ENCODE results near the gene ARF6. TPM values are rescaled to one million over a fixed set of nuclear protein-coding genes. Genes with fewer than 3 reads are reported as not detected.
"Not testable (repeated sequence)": the region's sequence is repeated elsewhere in the genome, so short reads cannot be mapped to it uniquely, and the experiment has no call there.

ARF6 gene
- total RNA-seq, 1 donor: 53.3 TPM

GRCh38 chr14:49902679-49903246, 9.9 kb downstream of the ARF6 start:
- DNase-seq (ENCODE audit: low read depth in 2 of 3, low spot score in 2 of 3): not testable (repeated sequence)

GRCh38 chr14:49904270-49904669, 11.4 kb downstream of the ARF6 start:
- no peak for DNase-seq (ENCODE audit: low read depth in 2 of 3, low spot score in 2 of 3)

- no peak for DNase-seq (ENCODE audit: low read depth in 2 of 3, low spot score in 2 of 3)
Observed at GRCh38 chr14:49905989-49906388, 13.1 kb downstream of the ARF6 start.

- no peak for DNase-seq (ENCODE audit: low read depth in 2 of 3, low spot score in 2 of 3)
Observed at GRCh38 chr14:49907186-49907585, 14.3 kb downstream of the ARF6 start.

GRCh38 chr14:49908433-49908782, 15.5 kb downstream of the ARF6 start:
- DNase-seq (ENCODE audit: low read depth in 2 of 3, low spot score in 2 of 3): no peak

- DNase-seq (ENCODE audit: low read depth in 2 of 3, low spot score in 2 of 3): no peak
Observed at GRCh38 chr14:49909016-49909415, 16.1 kb downstream of the ARF6 start.

GRCh38 chr14:49915085-49915484, 22.2 kb downstream of the ARF6 start:
- no peak for DNase-seq (ENCODE audit: low read depth in 2 of 3, low spot score in 2 of 3)

GRCh38 chr14:49918706-49919105, 25.8 kb downstream of the ARF6 start:
- no peak for DNase-seq (ENCODE audit: low read depth in 2 of 3, low spot score in 2 of 3)

GRCh38 chr14:49919825-49920659, 27.2 kb downstream of the ARF6 start:
- peak in 1 of 3 donors; percentile 51 for DNase-seq (ENCODE audit: low read depth in 2 of 3, low spot score in 2 of 3)

GRCh38 chr14:49920935-49921334, 28.1 kb downstream of the ARF6 start:
- DNase-seq (ENCODE audit: low read depth in 2 of 3, low spot score in 2 of 3): no peak

GRCh38 chr14:49921401-49921800, 28.5 kb downstream of the ARF6 start:
- DNase-seq (ENCODE audit: low read depth in 2 of 3, low spot score in 2 of 3): no peak

- DNase-seq (ENCODE audit: low read depth in 2 of 3, low spot score in 2 of 3): no peak
Observed at GRCh38 chr14:49923442-49923841, 30.6 kb downstream of the ARF6 start.

GRCh38 chr14:49923881-49924280, 31.0 kb downstream of the ARF6 start:
- DNase-seq (ENCODE audit: low read depth in 2 of 3, low spot score in 2 of 3): no peak

- no peak for DNase-seq (ENCODE audit: low read depth in 2 of 3, low spot score in 2 of 3)
Observed at GRCh38 chr14:49924852-49925251, 32.0 kb downstream of the ARF6 start.

GRCh38 chr14:49926803-49927202, 33.9 kb downstream of the ARF6 start:
- DNase-seq (ENCODE audit: low read depth in 2 of 3, low spot score in 2 of 3): no peak

- no peak for DNase-seq (ENCODE audit: low read depth in 2 of 3, low spot score in 2 of 3)
Observed at GRCh38 chr14:49928015-49928414, 35.1 kb downstream of the ARF6 start.

- no peak for DNase-seq (ENCODE audit: low read depth in 2 of 3, low spot score in 2 of 3)
Observed at GRCh38 chr14:49930720-49931119, 37.8 kb downstream of the ARF6 start.

- DNase-seq (ENCODE audit: low read depth in 2 of 3, low spot score in 2 of 3): no peak
Observed at GRCh38 chr14:49931523-49931922, 38.6 kb downstream of the ARF6 start.

- DNase-seq (ENCODE audit: low read depth in 2 of 3, low spot score in 2 of 3): no peak
Observed at GRCh38 chr14:49933128-49933527, 40.2 kb downstream of the ARF6 start.

- no peak for DNase-seq (ENCODE audit: low read depth in 2 of 3, low spot score in 2 of 3)
Observed at GRCh38 chr14:49933704-49934103, 40.8 kb downstream of the ARF6 start.

- peak in 1 of 3 donors; percentile 40 for DNase-seq (ENCODE audit: low read depth in 2 of 3, low spot score in 2 of 3)
Observed at GRCh38 chr14:49934646-49935045, 41.8 kb downstream of the ARF6 start.

- no peak for DNase-seq (ENCODE audit: low read depth in 2 of 3, low spot score in 2 of 3)
Observed at GRCh38 chr14:49935526-49935925, 42.6 kb downstream of the ARF6 start.

Data from hematopoietic multipotent progenitor cell (in vitro differentiated cells).